HG02973 (cell line): Measurements from ENCODE around the gene CARD11.
"Not testable (repeated sequence)": the region's sequence is repeated elsewhere in the genome, so short reads cannot be mapped to it uniquely, and the experiment has no call there.

Source experiments
- ATAC-seq: cut with Tn5 transposase; IDR thresholded peaks from one replicate; pipeline ENCODE4 v1.9.1; 2021; ENCODE audit warnings: moderate library complexity; ENCODE audit not compliant: unreplicated experiment

The CARD11 gene

GRCh38 chr7:2966466-2967078 is 77.1 kb downstream of the CARD11 start:
- no peak for ATAC-seq

- no peak for ATAC-seq
These were observed 77.9 kb downstream of the CARD11 start for GRCh38 chr7:2965745-2966270.

GRCh38 chr7:2965301-2965700 is 78.4 kb downstream of the CARD11 start:
- no peak for ATAC-seq

- no peak for ATAC-seq
These were observed 79.5 kb downstream of the CARD11 start for GRCh38 chr7:2964208-2964607.

GRCh38 chr7:2962865-2963264 is 80.8 kb downstream of the CARD11 start:
- ATAC-seq, result no peak

GRCh38 chr7:2959828-2960599 is 83.7 kb downstream of the CARD11 start:
- no peak for ATAC-seq

- no peak for ATAC-seq
These were observed 84.5 kb downstream of the CARD11 start for GRCh38 chr7:2959103-2959680.

GRCh38 chr7:2958416-2959102 is 85.1 kb downstream of the CARD11 start:
- ATAC-seq, result no peak

GRCh38 chr7:2957369-2957727 is 86.3 kb downstream of the CARD11 start:
- ATAC-seq, result not testable (repeated sequence)

GRCh38 chr7:2956526-2957368 is 86.9 kb downstream of the CARD11 start:
- no peak for ATAC-seq

- ATAC-seq, result no peak
These were observed 87.6 kb downstream of the CARD11 start for GRCh38 chr7:2956076-2956475.

- no peak for ATAC-seq
These were observed 88.4 kb downstream of the CARD11 start for GRCh38 chr7:2955269-2955668.

- no peak for ATAC-seq
These were observed 89.2 kb downstream of the CARD11 start for GRCh38 chr7:2954433-2954853.

- ATAC-seq, result no peak
These were observed 89.9 kb downstream of the CARD11 start for GRCh38 chr7:2953588-2954407.

GRCh38 chr7:2953099-2953498 is 90.6 kb downstream of the CARD11 start:
- ATAC-seq, result no peak

GRCh38 chr7:2952316-2952715 is 91.4 kb downstream of the CARD11 start:
- no peak for ATAC-seq

GRCh38 chr7:2950578-2950977 is 93.1 kb downstream of the CARD11 start:
- no peak for ATAC-seq

- ATAC-seq, result no peak
These were observed 94.9 kb downstream of the CARD11 start for GRCh38 chr7:2948749-2949148.

- no peak for ATAC-seq
These were observed 96.4 kb downstream of the CARD11 start for GRCh38 chr7:2947058-2947780.
